ENCODE data around the gene OR11H12.
"Not testable (repeated sequence)": the region's sequence is repeated elsewhere in the genome, so short reads cannot be mapped to it uniquely, and the experiment has no call there.

GRCh38 chr14:18582908-18583307 is 18.0 kb upstream of the OR11H12 start:
- TF ChIP-seq POLR2A, CTCF (IDR thresholded peaks at IDR 0.05): not testable (repeated sequence)

All from thyroid gland (tissue), 4 donors.